GM12865 (cell line): ENCODE results near the gene MAK.

ENCODE experiments used
- DNase-seq: peaks from one replicate; pipeline ENCODE4 v3.0.0; 2010; ENCODE audit warnings: low read depth
- H3K4me3 ChIP-seq: 2 replicates; pipeline ENCODE4 v1.5.1; 2011; ENCODE audit warnings: mild to moderate bottlenecking, low read depth, low read length, control low read depth
- CTCF ChIP-seq: IDR thresholded peaks from 2 replicates; pipeline ENCODE4 v1.5.1; 2011; ENCODE audit warnings: low read length, control low read depth, low read depth, inconsistent platforms; ENCODE audit not compliant: insufficient read depth; ENCODE audit errors: missing control alignments

The MAK gene

DNA sequence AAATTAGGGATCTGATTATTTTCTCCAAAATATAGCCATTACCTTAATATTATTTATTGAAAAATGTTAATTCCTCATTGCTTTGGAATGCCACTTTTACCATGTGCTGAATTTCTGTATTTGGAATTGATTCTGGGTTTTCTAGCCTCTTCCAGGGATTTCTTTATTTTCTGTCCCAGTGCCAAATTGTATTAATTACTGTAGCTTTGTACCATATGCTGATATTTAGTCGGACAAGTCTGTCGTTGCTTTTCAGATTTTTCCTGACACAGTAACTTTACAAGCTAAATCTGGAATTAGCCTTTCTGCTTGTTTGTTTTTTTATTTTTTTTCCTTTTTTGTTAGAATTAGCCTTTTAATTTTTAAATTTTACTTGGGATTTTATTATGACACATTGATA lies 101.6 kb downstream of the MAK start:
- TF ChIP-seq CTCF = no peak
- no peak overlapping the region for H3K4me3 ChIP-seq
- no peak for DNase-seq

DNA sequence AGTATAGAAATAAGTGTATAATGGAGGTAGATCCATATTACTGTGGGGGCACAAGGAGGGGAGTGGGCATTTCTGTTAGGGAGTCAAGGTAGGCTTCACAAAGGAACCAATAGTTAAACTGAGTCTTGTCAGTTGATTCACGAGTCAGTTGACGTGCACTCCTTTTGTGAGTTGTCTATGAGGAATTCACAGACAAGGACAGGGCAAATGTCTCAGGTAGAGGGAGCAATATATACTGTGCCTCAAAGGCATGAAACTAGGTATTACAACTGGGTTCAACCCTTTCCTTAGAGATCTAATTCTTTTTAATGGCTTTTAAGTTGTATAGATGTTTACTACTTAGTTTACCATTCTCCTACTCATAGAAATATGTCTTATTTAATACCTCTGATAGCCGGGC lies 104.5 kb downstream of the MAK start:
- DNase-seq = no peak
- no peak overlapping the region for H3K4me3 ChIP-seq
- TF ChIP-seq CTCF = no peak

DNA sequence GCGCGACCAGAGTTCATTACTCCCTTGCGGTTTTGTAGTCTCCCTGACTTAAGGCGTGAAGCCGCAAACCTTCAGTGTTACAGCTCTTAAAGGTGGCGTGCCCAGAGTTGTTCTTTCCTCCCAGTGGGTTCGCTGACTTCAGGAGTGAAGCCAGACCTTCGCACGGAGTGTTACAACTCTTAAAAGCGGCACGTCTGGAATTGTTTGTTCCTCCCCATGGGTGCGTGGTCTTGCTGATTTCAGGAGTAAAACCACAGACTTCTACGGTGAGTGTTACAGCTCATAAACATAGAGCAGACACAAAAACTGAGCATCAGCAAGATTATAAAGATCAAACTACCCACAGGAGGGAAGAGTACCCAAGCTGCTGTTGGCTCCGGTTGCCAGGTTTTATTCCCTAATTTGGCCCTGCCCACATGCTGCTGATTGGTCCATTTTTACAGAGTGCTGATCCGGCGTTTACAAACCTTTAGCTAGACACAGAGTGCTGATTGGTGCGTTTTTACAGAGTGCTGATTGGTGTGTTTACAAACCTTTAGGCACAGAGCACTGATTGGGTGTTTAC lies 105.1 kb downstream of the MAK start:
- TF ChIP-seq CTCF = no peak

DNA sequence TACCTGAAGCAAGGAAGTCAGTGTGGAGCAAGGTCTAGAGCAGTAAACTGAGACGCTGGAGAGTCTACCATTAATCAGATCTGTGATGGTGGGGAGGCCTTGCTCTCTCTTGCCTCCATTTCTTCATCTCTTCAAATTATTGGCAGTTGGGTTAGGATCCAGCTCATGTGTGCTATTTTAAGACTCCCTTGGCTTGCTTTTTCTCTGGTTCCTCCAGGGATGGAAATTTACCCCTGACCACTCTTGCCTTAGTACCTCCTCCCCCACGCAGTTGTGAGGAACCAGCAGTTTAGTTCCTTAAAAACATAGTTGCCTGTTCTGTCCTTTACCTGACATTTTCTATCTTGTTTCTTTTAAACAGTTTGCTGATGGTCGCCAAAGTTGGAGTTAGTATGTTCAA lies 108.1 kb downstream of the MAK start:
- no peak for DNase-seq
- no peak overlapping the region for H3K4me3 ChIP-seq
- TF ChIP-seq CTCF = no peak

More for the DNA sequence above, 105.1 kb downstream of the MAK start:
- no peak overlapping the region for H3K4me3 ChIP-seq
- DNase-seq = no peak

DNA sequence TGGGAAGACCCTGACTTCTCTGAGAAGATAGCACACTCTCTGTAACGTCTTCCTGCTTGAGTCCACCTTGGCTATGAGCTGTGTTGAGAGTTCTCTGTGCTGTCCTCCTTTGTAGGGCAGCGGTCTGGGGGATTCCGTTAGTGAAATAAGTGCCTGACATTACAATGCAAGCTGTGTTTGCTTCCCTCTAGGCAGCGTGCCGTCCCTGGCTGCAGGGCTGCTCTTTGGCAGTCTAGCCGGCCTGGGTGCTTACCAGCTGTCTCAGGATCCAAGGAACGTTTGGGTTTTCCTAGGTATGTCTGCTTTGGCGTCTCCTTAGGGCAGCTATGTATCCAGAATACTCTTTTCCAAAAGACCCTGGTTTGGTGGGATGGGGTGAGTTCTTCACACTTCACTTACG lies 112.6 kb downstream of the MAK start:
- H3K4me3 ChIP-seq = no peak overlapping the region
- no peak for TF ChIP-seq CTCF
- DNase-seq = no peak

GRCh38 chr6:10725044-10725443 lies 113.3 kb downstream of the MAK start:
- H3K4me3 ChIP-seq = no peak overlapping the region
- DNase-seq = no peak
- no peak for TF ChIP-seq CTCF

DNA sequence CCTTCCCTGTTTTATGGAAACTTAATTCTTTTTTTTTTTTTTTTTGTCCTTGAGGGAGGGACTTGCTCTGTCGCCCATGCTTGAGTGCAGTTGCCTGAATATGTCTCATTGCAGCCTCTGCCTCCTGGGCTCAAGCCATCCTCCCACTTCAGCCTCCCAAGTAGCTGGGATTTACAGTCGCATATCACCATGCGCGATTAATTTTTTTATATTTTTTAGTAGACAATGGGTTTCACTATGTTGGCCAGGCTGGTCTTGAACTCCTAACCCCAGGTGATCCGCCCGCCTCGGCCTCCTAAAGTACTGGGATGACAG lies 114.8 kb downstream of the MAK start:
- peak overlapping the region; percentile 65 for H3K4me3 ChIP-seq
- no peak for TF ChIP-seq CTCF
- DNase-seq = peak; percentile 17
